ENCODE data around the gene EML1. TPM values are rescaled to one million over a fixed set of nuclear protein-coding genes. Genes with fewer than 3 reads are reported as not detected.

EML1 gene
- total RNA-seq, 3 donors from 2014 or later (not counting 1 experiment from before 2014, with no cell fraction given) = not detected

GRCh38 chr14:99837822-99838221 is 44.6 kb downstream of the EML1 start:
- H3K4me1 Mint-ChIP-seq = no peaks in the 10 kb centered on the region
- no peak overlapping the region for H3K27ac Mint-ChIP-seq
- Histone ChIP-seq H3K4me3 (ENCODE audit: low read length) (no peak overlapping the region), H3K4me1 (ENCODE audit: control insufficient read depth, insufficient read depth, low read length) (no peaks in the 10 kb centered on the region), H3K36me3 (ENCODE audit: control insufficient read depth, insufficient read depth, low read length) (no peaks in the 10 kb centered on the region), H3K9me3 (ENCODE audit: control insufficient read depth, insufficient read depth, low read length) (no peaks in the 10 kb centered on the region), H3K27me3 (ENCODE audit: control insufficient read depth, insufficient read depth, low read length) (peaks cover 3% of the 10 kb centered on the region), H3K27ac (ENCODE audit: low read length) (no peak overlapping the region)
- WGBS (ENCODE audit: insufficient coverage) = 70% methylated on average over 1 of the region's 2 CpGs
- no peaks in the 10 kb centered on the region for H3K9me3 Mint-ChIP-seq
- no peak for TF ChIP-seq CTCF (IDR thresholded peaks at IDR 0.05)
- ATAC-seq (no peak), DNase-seq (no peak)
- H3K4me3 Mint-ChIP-seq = no peak overlapping the region
- no peaks in the 10 kb centered on the region for H3K36me3 Mint-ChIP-seq
- intact Hi-C loops (cut with micrococcal nuclease) = no loop called here
- peaks cover 40 to 73% of the 10 kb centered on the region in 2 donors for H3K27me3 Mint-ChIP-seq (ENCODE audit: low read depth in 2 of 2)

GRCh38 chr14:99838639-99839134 is 45.5 kb downstream of the EML1 start:
- peaks cover 35 to 66% of the 10 kb centered on the region in 2 donors for H3K27me3 Mint-ChIP-seq (ENCODE audit: low read depth in 2 of 2)
- H3K27ac ChIP-seq (ENCODE audit: low read length) = no peak overlapping the region
- no peak for TF ChIP-seq CTCF (IDR thresholded peaks at IDR 0.05)
- peaks cover 4% of the 10 kb centered on the region for H3K27me3 ChIP-seq (ENCODE audit: control insufficient read depth, insufficient read depth, low read length)
- DNase-seq (no peak), ATAC-seq (no peak)
- WGBS (ENCODE audit: insufficient coverage) = 69% methylated on average over 14 of the region's 14 CpGs
- H3K36me3 Mint-ChIP-seq = no peaks in the 10 kb centered on the region
- H3K36me3 ChIP-seq (ENCODE audit: control insufficient read depth, insufficient read depth, low read length) = no peaks in the 10 kb centered on the region
- H3K4me1 Mint-ChIP-seq = no peaks in the 10 kb centered on the region
- no peak overlapping the region for H3K27ac Mint-ChIP-seq
- H3K4me3 Mint-ChIP-seq = no peak overlapping the region
- no peak overlapping the region for H3K4me3 ChIP-seq (ENCODE audit: low read length)
- intact Hi-C loops (cut with micrococcal nuclease) = no loop called here
- no peaks in the 10 kb centered on the region for H3K4me1 ChIP-seq (ENCODE audit: control insufficient read depth, insufficient read depth, low read length)
- no peaks in the 10 kb centered on the region for H3K9me3 ChIP-seq (ENCODE audit: control insufficient read depth, insufficient read depth, low read length)
- H3K9me3 Mint-ChIP-seq = no peaks in the 10 kb centered on the region

- peaks cover 33 to 66% of the 10 kb centered on the region in 2 donors for H3K27me3 Mint-ChIP-seq (ENCODE audit: low read depth in 2 of 2)
- Histone ChIP-seq H3K27ac (ENCODE audit: low read length) (no peak overlapping the region), H3K9me3 (ENCODE audit: control insufficient read depth, insufficient read depth, low read length) (no peaks in the 10 kb centered on the region), H3K27me3 (ENCODE audit: control insufficient read depth, insufficient read depth, low read length) (peaks cover 4% of the 10 kb centered on the region), H3K36me3 (ENCODE audit: control insufficient read depth, insufficient read depth, low read length) (no peaks in the 10 kb centered on the region), H3K4me1 (ENCODE audit: control insufficient read depth, insufficient read depth, low read length) (no peaks in the 10 kb centered on the region), H3K4me3 (ENCODE audit: low read length) (no peak overlapping the region)
- H3K27ac Mint-ChIP-seq = no peak overlapping the region
- WGBS (ENCODE audit: insufficient coverage) = 83% methylated on average over 8 of the region's 8 CpGs
- DNase-seq (no peak), ATAC-seq (no peak)
- no peaks in the 10 kb centered on the region for H3K9me3 Mint-ChIP-seq
- H3K36me3 Mint-ChIP-seq = no peaks in the 10 kb centered on the region
- no peaks in the 10 kb centered on the region for H3K4me1 Mint-ChIP-seq
- intact Hi-C loops (cut with micrococcal nuclease) = no loop called here
- no peak overlapping the region for H3K4me3 Mint-ChIP-seq
- no peak for TF ChIP-seq CTCF (IDR thresholded peaks at IDR 0.05)
These were observed 46.5 kb downstream of the EML1 start for GRCh38 chr14:99839696-99840095.

- Mint-ChIP-seq H3K27ac (no peak overlapping the region), H3K4me1 (no peaks in the 10 kb centered on the region), H3K9me3 (no peaks in the 10 kb centered on the region), H3K4me3 (no peak overlapping the region), H3K27me3 (ENCODE audit: low read depth in 2 of 2) (peaks cover 34 to 68% of the 10 kb centered on the region in 2 donors), H3K36me3 (no peaks in the 10 kb centered on the region)
- Histone ChIP-seq H3K27me3 (ENCODE audit: control insufficient read depth, insufficient read depth, low read length) (peaks cover 4% of the 10 kb centered on the region), H3K4me1 (ENCODE audit: control insufficient read depth, insufficient read depth, low read length) (no peaks in the 10 kb centered on the region), H3K36me3 (ENCODE audit: control insufficient read depth, insufficient read depth, low read length) (no peaks in the 10 kb centered on the region), H3K4me3 (ENCODE audit: low read length) (no peak overlapping the region), H3K9me3 (ENCODE audit: control insufficient read depth, insufficient read depth, low read length) (no peaks in the 10 kb centered on the region), H3K27ac (ENCODE audit: low read length) (no peak overlapping the region)
- intact Hi-C loops (cut with micrococcal nuclease) = no loop called here
- no peak for DNase-seq
- no peak for TF ChIP-seq CTCF (IDR thresholded peaks at IDR 0.05)
- ATAC-seq = no peak
- WGBS (ENCODE audit: insufficient coverage) = 89% methylated on average over 4 of the region's 6 CpGs
These were observed 47.1 kb downstream of the EML1 start for GRCh38 chr14:99840265-99840664.

Data from natural killer cell (primary cell).